ENCODE measurements around the gene PUS1.

GRCh38 chr12:131917139-131917710, 11.9 kb upstream of the PUS1 start:
- TF ChIP-seq POLR2A (IDR thresholded peaks at IDR 0.05; ENCODE audit: low read depth, low read length) (no peak), SMC3 (IDR thresholded peaks at IDR 0.05; ENCODE audit: low read depth, low read length) (no peak), MXI1 (IDR thresholded peaks at IDR 0.05; ENCODE audit: borderline replicate concordance, low read depth, low read length) (no peak), CTCF (conservative IDR thresholded peaks at IDR 0.05; ENCODE audit: low read depth, low read length) (no peak), MAFK (IDR thresholded peaks at IDR 0.05; ENCODE audit: low read depth, low read length) (no peak), RFX5 (IDR thresholded peaks at IDR 0.05; ENCODE audit: low read depth, low read length) (no peak), CEBPB (IDR thresholded peaks at IDR 0.05; ENCODE audit: low read depth, low read length) (no peak), NFE2L2 (IDR thresholded peaks at IDR 0.05; ENCODE audit: low read depth, low read length) (no peak)

Data from IMR-90 (cell line).